Activated CD4-positive, alpha-beta T cell treated with anti-CD3 and anti-CD28 coated beads, Interleukin-2, amount 10 ng/mL, durations not matched to agents 7 days and 5 days (primary cell): ENCODE results near the gene KRTAP29-1. TPM values are rescaled to one million over a fixed set of nuclear protein-coding genes. Genes with fewer than 3 reads are reported as not detected.

Experiments
- CTCF ChIA-PET: fragments of 350-600 bp; sonication (Branson Sonifier 250); formaldehyde crosslinking; loops from one replicate; lab custom pipeline; 2021; ENCODE audit warnings: antibody characterized with exemption; lab: Charles Lee
- POLR2A ChIA-PET: fragments of 350-600 bp; sonication (Branson Sonifier 250); formaldehyde crosslinking; loops from one replicate; lab custom pipeline; 2021; ENCODE audit warnings: antibody characterized with exemption; lab: Charles Lee
- DNase-seq: peaks from one replicate; pipeline ENCODE4 v3.0.0-alpha.2; 2020
- H3K27ac Mint-ChIP-seq: one replicate; pipeline ENCODE4 v1.8.0; 2021; ENCODE audit warnings: mild to moderate bottlenecking, moderate library complexity, mixed read lengths
- H3K27me3 Mint-ChIP-seq: one replicate; pipeline ENCODE4 v1.8.0; 2021; ENCODE audit warnings: mixed read lengths
- H3K36me3 Mint-ChIP-seq: one replicate; pipeline ENCODE4 v1.8.0; 2021; ENCODE audit warnings: low read depth, mixed read lengths
- H3K4me1 Mint-ChIP-seq: one replicate; pipeline ENCODE4 v1.8.0; 2021; ENCODE audit warnings: mixed read lengths
- H3K4me3 Mint-ChIP-seq: one replicate; pipeline ENCODE4 v1.8.0; 2021; ENCODE audit warnings: mild to moderate bottlenecking, moderate library complexity, mixed read lengths
- H3K9me3 Mint-ChIP-seq: one replicate; pipeline ENCODE4 v1.8.0; 2021; ENCODE audit warnings: mixed read lengths
- total RNA-seq, 2 experiments: library from RNA; stranded (reverse); gene quantifications; one replicate each; pipeline ENCODE4 v1.2.3, GENCODE V29; 2021

The KRTAP29-1 gene
- total RNA-seq, 2 experiments from 2014 or later: not detected

DNA sequence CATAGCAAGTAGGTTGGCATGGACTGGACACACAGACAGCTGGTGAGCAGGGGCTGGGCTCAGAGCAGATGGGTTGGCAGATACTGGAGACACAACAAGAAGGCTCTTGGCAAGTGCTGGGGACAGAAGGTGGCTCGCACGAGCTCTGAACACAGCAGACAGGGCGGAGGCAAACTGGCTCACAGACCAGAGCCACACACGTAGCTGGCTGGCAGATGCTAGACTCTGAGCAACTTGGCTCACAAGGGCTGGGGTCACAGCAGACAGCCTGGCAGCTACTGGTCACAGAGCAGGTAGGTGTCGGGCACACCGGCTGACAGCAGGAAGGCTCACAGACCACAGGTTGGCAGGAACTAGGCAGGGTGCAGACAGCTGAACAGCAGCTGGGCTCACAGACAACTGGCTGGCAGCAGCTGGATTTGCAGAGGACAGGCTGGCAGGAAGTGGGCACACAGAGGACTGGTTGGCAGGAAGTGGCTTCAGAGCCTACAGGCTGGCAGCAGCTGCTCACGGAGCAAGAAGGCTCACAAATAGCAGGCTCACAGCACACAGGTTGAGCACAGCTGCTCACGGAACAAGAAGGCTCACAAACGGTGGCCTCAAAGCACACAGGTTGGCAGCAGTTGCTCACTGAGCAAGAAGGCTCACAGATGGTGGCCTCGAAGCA lies 5.7 kb upstream of the KRTAP29-1 start:
- ChIA-PET POLR2A (interaction anchor here (0.6 kb wide), 1 partner anchor 165 kb away, joined by 4 read pairs; no protein-coding TSS in a partner anchor), CTCF (interaction anchor here (0.6 to 1.4 kb wide), 5 partner anchors 22 to 1206 kb away, joined by 3 to 4 read pairs (median 3); partner anchors contain the start of gene KRT33A)
- peak; percentile 85 for DNase-seq
- Mint-ChIP-seq H3K36me3 (peaks cover 4% of the 10 kb centered on the region), H3K27me3 (peaks cover 4% of the 10 kb centered on the region), H3K27ac (peak overlapping the region; percentile 97), H3K4me3 (peak overlapping the region; percentile 61), H3K4me1 (peaks cover 53% of the 10 kb centered on the region), H3K9me3 (peaks cover 6% of the 10 kb centered on the region)

DNA sequence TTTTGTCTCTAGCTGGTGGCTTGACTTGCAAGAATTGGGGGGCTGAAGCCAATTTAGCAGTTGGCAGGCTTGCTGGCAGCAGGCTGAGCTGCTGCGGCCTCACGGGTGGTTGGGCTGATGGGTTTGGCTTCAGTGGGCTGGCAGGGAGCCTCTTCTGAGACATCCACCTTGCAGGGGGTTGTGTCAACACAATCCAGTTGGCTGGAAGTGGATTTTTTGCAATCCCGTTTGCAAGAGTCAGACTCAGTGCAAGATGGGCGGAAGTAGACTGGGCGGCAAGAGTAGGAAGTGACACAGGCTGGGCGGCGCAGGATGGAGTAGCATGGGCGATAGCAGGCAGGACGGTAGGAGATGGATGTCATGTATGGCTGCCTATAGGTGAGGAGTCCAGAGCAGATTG lies 5.0 kb upstream of the KRTAP29-1 start:
- CTCF ChIA-PET: interaction anchor here (1.2 to 1.4 kb wide), 4 partner anchors 9 to 355 kb away, joined by 3 to 4 read pairs (median 4); no protein-coding TSS in a partner anchor
- Mint-ChIP-seq H3K27ac (peak overlapping the region; percentile 97), H3K36me3 (peaks cover 4% of the 10 kb centered on the region), H3K27me3 (peaks cover 4% of the 10 kb centered on the region), H3K4me1 (peaks cover 53% of the 10 kb centered on the region), H3K9me3 (peaks cover 6% of the 10 kb centered on the region), H3K4me3 (no peak overlapping the region)
- POLR2A ChIA-PET: no interaction called here
- DNase-seq: no peak

DNA sequence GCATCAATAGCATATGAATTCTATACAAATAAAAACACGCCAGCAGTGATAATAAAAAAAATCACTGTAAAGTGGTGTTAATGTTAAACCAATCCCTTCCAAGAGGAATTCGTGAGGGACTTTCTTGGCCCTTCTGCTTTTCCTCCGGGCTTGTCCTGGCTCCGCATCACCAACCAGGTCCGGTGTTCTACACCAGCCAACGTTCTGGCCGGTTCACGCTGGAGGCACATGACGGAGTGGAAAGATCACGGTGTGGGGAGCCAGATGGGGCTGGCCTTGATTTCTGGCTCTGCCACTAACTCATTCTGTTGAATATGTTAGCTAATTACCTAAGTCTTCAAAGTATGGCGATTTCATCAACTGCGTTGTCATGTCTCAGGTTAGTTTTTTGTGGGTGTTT lies 1.4 kb upstream of the KRTAP29-1 start:
- no peak overlapping the region for H3K27ac Mint-ChIP-seq
- H3K27me3 Mint-ChIP-seq: no peaks in the 10 kb centered on the region
- peaks cover 7% of the 10 kb centered on the region for H3K9me3 Mint-ChIP-seq
- ChIA-PET POLR2A (no interaction called here), CTCF (interaction anchor here (0.7 kb wide), 1 partner anchor 363 kb away, joined by 3 read pairs; no protein-coding TSS in a partner anchor)
- no peak overlapping the region for H3K4me3 Mint-ChIP-seq
- H3K4me1 Mint-ChIP-seq: peaks cover 35% of the 10 kb centered on the region
- peaks cover 3% of the 10 kb centered on the region for H3K36me3 Mint-ChIP-seq
- DNase-seq: no peak

DNA sequence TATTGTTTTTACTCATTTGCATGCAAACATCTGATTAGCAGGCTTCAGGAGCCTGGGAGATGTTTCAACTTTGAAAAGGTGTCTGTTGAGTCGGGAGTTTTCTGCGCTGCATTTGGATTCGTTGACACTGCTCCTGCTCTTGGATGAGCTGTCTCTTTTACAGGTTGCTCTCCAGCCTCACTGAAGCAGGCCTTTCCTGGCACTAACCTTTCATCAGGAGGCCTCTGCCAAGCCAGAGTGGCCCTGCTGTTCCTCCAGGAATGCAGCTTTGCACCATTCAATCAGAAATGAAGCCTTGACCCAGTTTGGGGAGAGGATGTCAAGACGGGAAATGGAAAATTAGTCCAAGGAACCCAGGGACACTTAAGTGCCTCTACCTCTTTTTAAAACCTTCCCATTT lies 330 bp upstream of the KRTAP29-1 start:
- ChIA-PET CTCF (interaction anchor here (1.3 to 1.7 kb wide), 3 partner anchors 8 to 360 kb away, joined by 3 read pairs; no protein-coding TSS in a partner anchor), POLR2A (no interaction called here)
- Mint-ChIP-seq H3K27ac (no peak overlapping the region), H3K9me3 (peaks cover 7% of the 10 kb centered on the region), H3K4me3 (no peak overlapping the region), H3K4me1 (peaks cover 24% of the 10 kb centered on the region), H3K27me3 (no peaks in the 10 kb centered on the region), H3K36me3 (peaks cover 3% of the 10 kb centered on the region)
- no peak for DNase-seq

DNA sequence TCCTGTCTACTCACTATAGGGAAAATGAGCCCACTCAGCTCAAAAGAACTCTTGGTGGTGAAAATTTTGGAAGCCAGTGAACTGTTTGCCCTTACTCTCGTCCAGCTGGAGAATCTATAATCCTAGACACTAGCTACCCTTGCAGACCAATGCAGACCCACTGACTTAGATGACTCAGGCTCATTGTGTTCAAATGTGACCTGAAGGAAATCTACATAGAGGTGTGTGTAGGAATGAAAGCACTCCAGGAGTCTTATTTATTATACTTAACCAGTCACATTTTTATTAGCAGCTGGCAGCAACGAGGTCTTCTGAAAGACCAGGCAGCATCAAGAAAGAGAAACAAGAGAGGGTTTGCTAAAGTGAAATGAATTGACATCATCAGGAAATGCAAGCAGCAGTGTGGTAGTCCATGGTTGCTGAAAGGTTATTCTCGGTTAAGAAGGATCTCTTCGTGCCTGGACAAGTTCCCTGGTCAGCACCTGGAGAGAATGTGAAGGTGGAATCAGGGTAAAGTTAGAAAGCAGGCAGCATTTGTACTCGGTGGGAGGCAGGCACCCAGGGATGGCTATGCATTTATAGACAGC lies 1.4 kb downstream of the KRTAP29-1 start:
- ChIA-PET CTCF (interaction anchor here (0.6 to 1.2 kb wide), 3 partner anchors 10 to 896 kb away, joined by 3 read pairs; no protein-coding TSS in a partner anchor), POLR2A (no interaction called here)
- Mint-ChIP-seq H3K27me3 (peaks cover 3% of the 10 kb centered on the region), H3K27ac (no peak overlapping the region), H3K4me1 (peaks cover 8% of the 10 kb centered on the region), H3K36me3 (peaks cover 3% of the 10 kb centered on the region), H3K9me3 (peaks cover 7% of the 10 kb centered on the region), H3K4me3 (no peak overlapping the region)
- DNase-seq: no peak

DNA sequence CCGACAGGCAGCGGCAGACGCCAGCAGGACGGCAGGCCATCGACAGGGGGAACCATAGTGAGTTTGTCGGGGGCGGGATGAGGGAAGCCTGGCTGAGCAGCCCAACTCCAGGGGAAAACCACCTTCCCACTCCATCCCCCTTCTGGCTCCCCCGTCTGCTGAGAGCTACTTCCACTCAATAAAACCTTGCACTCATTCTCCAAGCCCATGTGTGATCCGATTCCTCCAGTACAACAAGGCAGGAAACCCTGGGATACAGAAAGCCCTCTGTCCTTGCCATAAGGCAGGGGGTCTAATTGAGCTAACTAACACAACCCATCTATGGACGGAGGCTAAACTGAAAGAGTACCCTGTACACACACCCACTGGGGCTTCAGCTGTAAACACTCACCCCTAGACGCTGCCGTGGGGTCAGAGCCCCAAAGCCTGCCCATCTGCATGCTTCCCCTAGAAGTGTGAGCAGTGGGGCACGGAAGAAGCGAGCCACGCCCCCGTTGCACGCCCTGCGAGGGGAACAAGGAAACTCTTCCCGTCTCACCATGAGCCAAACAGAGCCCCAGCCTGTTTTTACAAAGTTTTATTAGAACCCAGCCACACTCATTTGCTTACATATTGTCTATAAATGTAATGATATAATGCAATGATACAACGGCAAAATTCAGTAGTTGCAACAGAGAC lies 4.1 kb downstream of the KRTAP29-1 start:
- Mint-ChIP-seq H3K4me3 (no peak overlapping the region), H3K36me3 (peaks cover 3% of the 10 kb centered on the region), H3K27ac (no peak overlapping the region), H3K4me1 (peaks cover 8% of the 10 kb centered on the region), H3K27me3 (peaks cover 8% of the 10 kb centered on the region), H3K9me3 (peaks cover 7% of the 10 kb centered on the region)
- DNase-seq: no peak
- POLR2A ChIA-PET: no interaction called here
- CTCF ChIA-PET: no interaction called here

DNA sequence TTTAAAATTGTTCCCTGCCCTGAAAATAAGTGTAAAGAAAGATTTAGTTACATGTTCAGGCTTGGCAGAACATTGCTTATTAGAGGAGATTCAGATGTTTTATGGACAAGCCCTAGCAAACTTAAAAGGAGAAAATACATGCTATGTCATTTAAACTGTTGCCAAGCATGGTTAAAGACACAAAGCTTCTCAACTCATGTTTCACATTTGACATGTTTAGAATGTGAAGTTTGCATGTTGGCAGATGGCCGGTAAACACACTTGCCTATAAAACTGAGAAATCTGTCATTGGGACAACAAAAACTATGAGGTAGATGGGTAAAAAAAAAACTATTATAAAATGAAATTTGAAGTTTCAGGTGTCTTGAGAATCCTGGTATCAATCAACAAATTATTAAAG lies 5.8 kb downstream of the KRTAP29-1 start:
- no peak overlapping the region for H3K27ac Mint-ChIP-seq
- peaks cover 7% of the 10 kb centered on the region for H3K4me1 Mint-ChIP-seq
- H3K27me3 Mint-ChIP-seq: peaks cover 8% of the 10 kb centered on the region
- DNase-seq: no peak
- ChIA-PET POLR2A (no interaction called here), CTCF (no interaction called here)
- peaks cover 3% of the 10 kb centered on the region for H3K36me3 Mint-ChIP-seq
- H3K9me3 Mint-ChIP-seq: peaks cover 7% of the 10 kb centered on the region
- H3K4me3 Mint-ChIP-seq: no peak overlapping the region

DNA sequence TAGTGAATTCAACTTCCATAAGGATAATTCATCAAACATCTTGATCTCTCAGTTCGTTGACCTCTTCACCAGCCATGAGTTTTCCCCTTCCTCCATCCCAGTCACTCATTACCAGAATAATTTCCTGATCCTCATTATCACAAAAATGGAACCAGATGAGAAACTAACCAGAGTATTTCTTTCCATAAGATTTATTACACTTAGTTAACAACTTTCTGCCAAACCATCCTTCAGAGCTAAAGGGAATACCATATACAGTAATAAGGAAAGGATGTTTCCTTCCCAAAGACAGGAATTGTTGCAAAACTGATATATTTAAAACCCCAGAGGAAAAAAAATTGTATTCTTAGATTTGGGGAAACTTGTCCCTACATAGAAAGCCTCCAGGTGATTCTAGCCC lies 8.6 kb downstream of the KRTAP29-1 start:
- Mint-ChIP-seq H3K4me1 (no peaks in the 10 kb centered on the region), H3K27ac (no peak overlapping the region), H3K36me3 (no peaks in the 10 kb centered on the region), H3K9me3 (no peaks in the 10 kb centered on the region), H3K4me3 (no peak overlapping the region), H3K27me3 (peaks cover 8% of the 10 kb centered on the region)
- ChIA-PET POLR2A (no interaction called here), CTCF (no interaction called here)
- DNase-seq: no peak

DNA sequence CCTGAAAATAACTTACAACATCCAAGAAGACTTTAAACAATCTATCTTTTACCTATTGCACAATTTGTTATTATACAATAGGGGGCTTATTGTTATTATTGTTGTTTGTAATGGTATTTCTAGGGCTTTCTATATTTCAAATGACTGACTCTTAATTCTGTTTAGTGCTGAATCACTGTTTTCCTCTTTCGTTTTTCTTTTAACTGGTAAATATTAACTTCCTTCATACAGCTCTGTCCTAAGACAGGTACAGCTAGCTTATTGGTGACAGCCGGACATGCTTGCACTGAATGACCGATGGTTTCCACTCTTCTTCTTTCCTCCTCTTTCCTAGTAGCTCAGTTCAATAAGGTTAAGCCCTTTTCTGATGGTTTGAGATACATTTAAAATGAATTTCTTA lies 15.6 kb downstream of the KRTAP29-1 start:
- Mint-ChIP-seq H3K27ac (no peak overlapping the region), H3K4me3 (no peak overlapping the region), H3K9me3 (no peaks in the 10 kb centered on the region), H3K27me3 (peaks cover 2% of the 10 kb centered on the region), H3K4me1 (peaks cover 6% of the 10 kb centered on the region), H3K36me3 (no peaks in the 10 kb centered on the region)
- ChIA-PET POLR2A (no interaction called here), CTCF (interaction anchor here (1.6 kb wide), 1 partner anchor 21 kb away, joined by 3 read pairs; no protein-coding TSS in a partner anchor)
- DNase-seq: no peak

DNA sequence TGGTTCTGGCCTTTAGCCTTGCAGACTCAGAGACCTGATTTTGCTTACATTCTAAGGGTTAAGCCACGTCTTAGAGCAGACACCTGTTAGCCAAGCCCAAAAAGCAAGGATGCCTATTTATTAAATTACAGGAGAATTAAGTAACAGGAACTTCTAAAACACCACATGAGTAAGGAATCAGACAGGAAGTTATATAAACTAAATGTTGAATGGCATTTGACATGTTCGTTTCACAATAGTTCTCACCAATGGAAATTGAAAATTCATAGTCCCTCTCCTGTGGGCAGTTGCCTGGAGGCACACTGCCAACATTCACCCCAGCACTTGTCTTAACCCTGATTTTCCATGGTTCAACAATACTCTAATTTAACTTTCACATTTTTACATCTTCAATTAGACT lies 18.1 kb downstream of the KRTAP29-1 start:
- no peak for DNase-seq
- Mint-ChIP-seq H3K27ac (no peak overlapping the region), H3K27me3 (peaks cover 2% of the 10 kb centered on the region), H3K36me3 (no peaks in the 10 kb centered on the region), H3K9me3 (no peaks in the 10 kb centered on the region), H3K4me1 (peaks cover 6% of the 10 kb centered on the region), H3K4me3 (no peak overlapping the region)
- POLR2A ChIA-PET: no interaction called here
- CTCF ChIA-PET: interaction anchor here (0.6 kb wide), 1 partner anchor 46 kb away, joined by 4 read pairs; no protein-coding TSS in a partner anchor

DNA sequence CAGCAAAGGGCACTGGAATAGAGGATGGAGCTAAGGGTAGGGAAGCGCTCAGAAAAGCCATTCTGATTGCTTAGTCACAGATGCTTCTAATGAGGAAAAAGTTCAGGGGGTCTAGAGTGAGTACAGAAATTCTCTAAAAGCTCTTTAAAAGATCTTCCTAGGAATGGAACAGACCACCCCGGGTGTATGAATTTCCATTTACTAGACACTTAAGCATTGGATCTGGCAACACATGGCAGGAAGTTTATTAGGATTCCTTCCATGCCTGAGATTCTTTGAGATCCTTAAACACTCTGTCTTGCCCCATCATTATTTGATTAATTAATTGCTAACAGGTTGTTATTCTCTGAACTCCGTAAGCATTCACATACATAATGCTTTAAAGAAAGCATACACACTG lies 18.6 kb downstream of the KRTAP29-1 start:
- DNase-seq: no peak
- ChIA-PET POLR2A (no interaction called here), CTCF (interaction anchor here (0.6 kb wide), 1 partner anchor 46 kb away, joined by 4 read pairs; no protein-coding TSS in a partner anchor)
- Mint-ChIP-seq H3K27me3 (peaks cover 2% of the 10 kb centered on the region), H3K9me3 (no peaks in the 10 kb centered on the region), H3K27ac (no peak overlapping the region), H3K4me3 (no peak overlapping the region), H3K4me1 (peaks cover 6% of the 10 kb centered on the region), H3K36me3 (no peaks in the 10 kb centered on the region)

DNA sequence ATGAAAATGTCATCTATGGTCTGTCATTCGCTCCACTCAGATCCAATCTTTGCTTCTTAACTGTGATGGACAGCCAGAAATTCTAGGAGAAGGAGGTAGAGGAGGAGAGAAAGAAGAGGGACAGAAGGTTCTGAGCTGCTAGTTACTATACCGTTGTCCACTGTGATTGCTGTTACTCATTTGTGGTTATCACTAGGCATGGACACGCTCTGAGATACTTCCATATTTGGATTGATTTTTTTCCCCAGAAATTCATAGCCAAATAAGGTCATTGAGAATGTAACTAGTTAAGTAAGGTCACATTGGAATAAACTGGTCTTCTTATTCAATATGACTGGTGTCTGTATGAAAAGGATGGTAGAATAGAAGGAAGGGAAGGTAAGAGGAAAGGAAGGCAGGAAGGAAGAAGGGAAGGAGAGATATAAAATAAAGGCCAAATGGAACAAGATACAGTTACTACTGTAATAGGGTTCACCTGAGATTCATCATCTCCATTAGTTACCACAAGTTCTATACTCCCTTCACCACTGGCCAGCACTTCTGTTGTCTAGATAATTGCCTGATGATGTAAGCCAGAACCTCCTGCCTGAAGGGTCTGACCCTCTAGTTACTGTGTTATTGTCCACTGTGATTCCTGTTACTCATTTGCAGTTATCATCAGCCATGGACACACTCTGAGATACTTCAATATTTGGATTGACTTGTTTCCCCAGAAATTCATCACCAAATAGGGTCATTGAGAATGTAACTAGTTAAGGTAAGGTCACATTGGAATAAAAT lies 24.3 kb downstream of the KRTAP29-1 start:
- Mint-ChIP-seq H3K4me3 (no peak overlapping the region), H3K9me3 (no peaks in the 10 kb centered on the region), H3K36me3 (no peaks in the 10 kb centered on the region), H3K27ac (no peak overlapping the region), H3K27me3 (peaks cover 16% of the 10 kb centered on the region), H3K4me1 (no peaks in the 10 kb centered on the region)
- ChIA-PET CTCF (no interaction called here), POLR2A (no interaction called here)
- no peak for DNase-seq
